ENCODE results near the gene ADM2. TPM values are rescaled to one million over a fixed set of nuclear protein-coding genes. Genes with fewer than 3 reads are reported as not detected.
A peak's percentile ranks its signal among the peaks of the same experiment; 100 is the strongest.
"Not testable (repeated sequence)": the region's sequence is repeated elsewhere in the genome, so short reads cannot be mapped to it uniquely, and the experiment has no call there.

ADM2 gene
- total RNA-seq, 6 experiments from 2014 or later: 1.0 to 19.2 (median 2.2) TPM

DNA sequence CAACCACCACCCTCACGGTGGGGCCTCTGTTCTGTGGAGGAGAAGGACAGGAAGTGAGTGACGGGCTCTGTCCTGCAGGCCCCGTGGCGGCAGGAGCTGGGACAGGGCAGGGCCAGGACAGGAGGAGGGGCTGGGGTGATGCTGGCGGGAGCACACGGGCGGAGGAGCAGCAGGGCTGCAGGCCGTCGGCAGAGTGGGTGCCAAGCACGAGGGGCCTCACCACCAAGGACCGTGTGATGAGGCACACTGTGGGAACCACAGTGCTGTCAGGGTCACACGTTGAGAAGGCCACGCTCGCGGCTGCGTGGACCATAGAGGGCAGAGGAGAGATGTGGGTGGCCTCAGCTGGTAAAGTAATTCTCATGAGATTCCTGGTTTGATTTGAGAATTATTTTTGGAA is 35.5 kb downstream of the ADM2 start:
- TF ChIP-seq, protein P1, sequence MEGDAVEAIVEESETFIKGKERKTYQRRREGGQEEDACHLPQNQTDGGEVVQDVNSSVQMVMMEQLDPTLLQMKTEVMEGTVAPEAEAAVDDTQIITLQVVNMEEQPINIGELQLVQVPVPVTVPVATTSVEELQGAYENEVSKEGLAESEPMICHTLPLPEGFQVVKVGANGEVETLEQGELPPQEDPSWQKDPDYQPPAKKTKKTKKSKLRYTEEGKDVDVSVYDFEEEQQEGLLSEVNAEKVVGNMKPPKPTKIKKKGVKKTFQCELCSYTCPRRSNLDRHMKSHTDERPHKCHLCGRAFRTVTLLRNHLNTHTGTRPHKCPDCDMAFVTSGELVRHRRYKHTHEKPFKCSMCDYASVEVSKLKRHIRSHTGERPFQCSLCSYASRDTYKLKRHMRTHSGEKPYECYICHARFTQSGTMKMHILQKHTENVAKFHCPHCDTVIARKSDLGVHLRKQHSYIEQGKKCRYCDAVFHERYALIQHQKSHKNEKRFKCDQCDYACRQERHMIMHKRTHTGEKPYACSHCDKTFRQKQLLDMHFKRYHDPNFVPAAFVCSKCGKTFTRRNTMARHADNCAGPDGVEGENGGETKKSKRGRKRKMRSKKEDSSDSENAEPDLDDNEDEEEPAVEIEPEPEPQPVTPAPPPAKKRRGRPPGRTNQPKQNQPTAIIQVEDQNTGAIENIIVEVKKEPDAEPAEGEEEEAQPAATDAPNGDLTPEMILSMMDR (IDR thresholded peaks at IDR 0.05): no peak
- no peak for TF ChIP-seq POLR2A (IDR thresholded peaks at IDR 0.05)
- DNase-seq: no peak
- H3K27ac ChIP-seq: no peak overlapping the region
- H3K9me3 ChIP-seq: no peaks in the 10 kb centered on the region
- peak in 1 of 4 donors; percentile 10 for ATAC-seq
- no peaks in the 10 kb centered on the region for H3K27me3 ChIP-seq
- WGBS (ENCODE audit: insufficient coverage, low coverage, low lambda C conversion rate, missing lambda C conversion rate): 81% methylated on average over 8 of the region's 16 CpGs
- intact Hi-C loops (cut with DNase I): no loop called here
- H3K4me1 ChIP-seq: no peaks in the 10 kb centered on the region
- peaks cover 0 to 7% (median 4%) of the 10 kb centered on the region in 4 donors for H3K36me3 ChIP-seq
- H3K4me3 ChIP-seq: no peak overlapping the region

DNA sequence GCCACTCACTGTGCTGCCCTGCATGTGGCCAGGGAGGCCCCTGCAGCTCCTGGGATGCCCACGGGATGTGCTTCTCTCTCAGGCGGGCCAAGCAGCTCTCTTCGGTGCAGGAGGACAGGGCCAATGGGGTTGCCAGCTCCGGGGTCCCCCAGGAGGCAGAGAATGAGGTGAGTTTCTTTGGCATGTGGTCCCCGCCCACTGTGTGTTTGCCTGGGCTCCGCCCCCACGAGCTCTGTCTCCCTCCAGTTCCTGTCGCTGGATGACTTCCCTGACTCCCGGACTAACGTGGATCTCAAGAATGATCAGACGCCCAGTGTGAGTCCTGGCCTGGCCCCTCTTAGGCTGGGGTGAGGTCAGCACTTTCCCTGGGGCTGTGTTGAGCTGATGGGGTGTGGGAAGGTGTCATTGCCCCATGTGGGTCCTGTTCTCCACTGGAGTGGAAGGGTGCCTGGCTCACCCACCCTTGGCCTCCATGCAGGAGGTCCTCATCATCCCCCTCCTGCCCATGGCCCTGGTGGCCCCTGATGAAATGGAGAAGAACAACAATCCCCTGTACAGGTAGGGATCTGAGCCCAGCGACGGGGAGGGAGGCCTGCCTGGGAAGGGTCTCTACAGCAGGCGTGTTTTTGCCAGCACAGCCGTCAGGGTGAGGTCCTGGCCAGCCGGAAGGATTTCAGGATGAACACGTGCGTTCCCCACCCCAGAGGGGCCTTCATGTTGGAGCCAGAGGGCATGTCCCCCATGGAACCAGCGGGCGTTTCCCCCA is 36.3 kb downstream of the ADM2 start:
- no peaks in the 10 kb centered on the region for H3K4me1 ChIP-seq
- no peaks in the 10 kb centered on the region for H3K27me3 ChIP-seq
- peaks cover 0 to 14% (median 4%) of the 10 kb centered on the region in 4 donors for H3K36me3 ChIP-seq
- TF ChIP-seq, protein P1 (IDR thresholded peaks at IDR 0.05): no peak
- TF ChIP-seq POLR2A (IDR thresholded peaks at IDR 0.05): no peak
- H3K27ac ChIP-seq: no peak overlapping the region
- no peak overlapping the region for H3K4me3 ChIP-seq
- whole genome bisulfite sequencing (ENCODE audit: insufficient coverage, low coverage, low lambda C conversion rate, missing lambda C conversion rate): 80% methylated on average over 1 of the region's 20 CpGs
- intact Hi-C loops (cut with DNase I): no loop called here
- DNase-seq: no peak
- ATAC-seq: no peak
- H3K9me3 ChIP-seq: no peaks in the 10 kb centered on the region

DNA sequence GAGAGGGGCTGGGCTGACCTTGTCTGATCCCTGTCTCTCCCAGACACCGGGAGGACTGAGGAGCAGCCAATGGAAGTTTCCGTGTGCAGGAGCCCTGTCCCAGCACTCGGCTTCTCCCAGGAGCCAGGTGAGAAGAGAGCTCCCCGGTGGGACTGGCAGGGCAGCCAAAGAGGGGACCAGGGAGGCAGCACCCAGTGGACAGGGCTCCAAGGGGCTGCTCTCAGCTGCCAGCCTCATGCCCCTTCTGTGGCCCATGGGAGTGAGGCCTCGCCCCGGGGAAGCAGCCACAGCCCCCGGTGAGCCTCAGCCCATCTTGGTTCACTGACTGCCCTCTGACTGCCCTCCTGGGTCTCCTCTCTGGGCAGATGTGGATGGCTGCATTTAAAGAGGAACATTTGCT is 37.3 kb downstream of the ADM2 start:
- WGBS (ENCODE audit: insufficient coverage, low coverage, low lambda C conversion rate, missing lambda C conversion rate): no CpG with 5 or more reads among the region's 7 CpGs
- Histone ChIP-seq H3K9me3 (no peaks in the 10 kb centered on the region), H3K36me3 (peaks cover 0 to 24% (median 7%) of the 10 kb centered on the region in 4 donors), H3K27ac (no peak overlapping the region), H3K27me3 (no peaks in the 10 kb centered on the region), H3K4me3 (no peak overlapping the region), H3K4me1 (peaks cover 0 to 2% (median under 1%) of the 10 kb centered on the region in 4 donors)
- intact Hi-C loops (cut with DNase I): no loop called here
- DNase-seq (no peak), ATAC-seq (no peak)
- TF ChIP-seq POLR2A (IDR thresholded peaks at IDR 0.05): no peak
- TF ChIP-seq, protein P1 (IDR thresholded peaks at IDR 0.05): no peak

DNA sequence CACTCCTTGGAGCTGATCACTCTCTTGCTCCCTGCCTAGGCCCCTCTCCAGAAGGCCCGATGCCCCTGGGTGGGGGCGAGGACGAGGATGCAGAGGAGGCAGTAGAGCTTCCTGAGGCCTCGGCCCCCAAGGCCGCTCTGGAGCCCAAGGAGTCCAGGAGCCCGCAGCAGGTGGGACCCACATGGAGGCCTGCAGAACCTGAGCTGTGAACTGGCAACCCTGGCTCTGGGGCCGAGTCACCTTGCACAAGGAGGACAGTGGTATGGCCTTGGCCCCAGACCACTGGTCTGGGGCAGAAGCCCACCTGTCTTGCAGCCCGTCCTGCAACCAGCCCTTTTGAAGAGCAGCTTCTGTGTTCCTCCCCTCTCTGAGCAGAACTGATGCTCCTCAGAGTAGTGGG is 37.8 kb downstream of the ADM2 start:
- H3K4me3 ChIP-seq: no peak overlapping the region
- no peaks in the 10 kb centered on the region for H3K9me3 ChIP-seq
- no peak overlapping the region for H3K27ac ChIP-seq
- ATAC-seq (no peak), DNase-seq (no peak)
- WGBS (ENCODE audit: insufficient coverage, low coverage, low lambda C conversion rate, missing lambda C conversion rate): no CpG with 5 or more reads among the region's 8 CpGs
- peaks cover 0 to 8% (median 4%) of the 10 kb centered on the region in 4 donors for H3K4me1 ChIP-seq
- TF ChIP-seq, protein P1 (IDR thresholded peaks at IDR 0.05): no peak
- TF ChIP-seq POLR2A (IDR thresholded peaks at IDR 0.05): no peak
- no peaks in the 10 kb centered on the region for H3K27me3 ChIP-seq
- intact Hi-C loops (cut with DNase I): no loop called here
- peaks cover 0 to 27% (median 7%) of the 10 kb centered on the region in 4 donors for H3K36me3 ChIP-seq

DNA sequence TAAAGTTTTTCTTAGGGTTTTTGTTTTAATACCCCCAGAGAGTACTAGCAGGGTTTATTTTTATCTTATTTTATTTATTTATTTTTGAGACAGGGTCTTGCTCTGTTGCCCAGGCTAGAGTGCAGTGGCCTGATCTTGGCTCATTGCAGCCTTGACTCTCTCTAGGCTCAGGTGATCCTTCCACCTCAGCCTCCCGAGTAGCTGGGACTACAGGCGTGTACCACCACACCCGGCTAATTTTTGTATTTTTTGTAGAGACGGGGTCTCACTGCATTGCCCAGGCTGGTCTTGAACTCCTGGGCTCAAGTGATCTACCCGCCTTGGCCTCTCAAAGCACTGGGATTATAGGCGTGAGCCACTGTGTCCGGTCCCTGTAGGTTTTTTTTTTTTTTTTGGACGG is 38.8 kb downstream of the ADM2 start:
- not testable (repeated sequence) for H3K9me3 ChIP-seq, H3K27ac ChIP-seq, DNase-seq, H3K4me3 ChIP-seq, H3K27me3 ChIP-seq, ATAC-seq
- H3K4me1 ChIP-seq: peaks cover 0 to 16% (median 6%) of the 10 kb centered on the region in 4 donors
- intact Hi-C loops (cut with DNase I): loop anchor here in 1 of 2 donors (10.0 kb wide), 1 partner anchor 95 kb away; no protein-coding TSS in a partner anchor
- peaks cover 0 to 27% (median 7%) of the 10 kb centered on the region in 4 donors for H3K36me3 ChIP-seq
- 90% methylated on average over 2 of the region's 8 CpGs for WGBS (ENCODE audit: insufficient coverage, low coverage, low lambda C conversion rate, missing lambda C conversion rate)

Measured in right lobe of liver (tissue), 6 donors.